Stimulated activated naive B cell treated with anti-CD40 and anti-IgM and Interleukin-4, amounts not matched to agents 10 μg/mL and 1 μg/mL and 100 μg/mL, for 72 hours (primary cell): ENCODE results near the gene G6PD.

Experiments
- ATAC-seq, 2 donors: fragments of 150-1000 bp; cut with Tn5 transposase; replicated peaks; 2 replicates each; pipeline ENCODE4 v1.10.0; 2021; ENCODE audit warnings: moderate library complexity in 1 of 2
- DNase-seq: peaks from one replicate; pipeline ENCODE4 v3.0.0; 2021
- H3K27ac Mint-ChIP-seq: one replicate; pipeline ENCODE4 v1.8.0; 2022; ENCODE audit warnings: mild to moderate bottlenecking, mixed read lengths
- H3K27me3 Mint-ChIP-seq, 2 donors: one replicate each; pipeline ENCODE4 v1.8.0; 2022; ENCODE audit warnings: mixed read lengths in 2 of 2
- H3K36me3 Mint-ChIP-seq, 2 donors: one replicate each; pipeline ENCODE4 v1.8.0; 2022; ENCODE audit warnings: mixed read lengths in 2 of 2, mild to moderate bottlenecking in 1 of 2
- H3K4me1 Mint-ChIP-seq, 2 donors: one replicate each; pipeline ENCODE4 v1.8.0; 2022; ENCODE audit warnings: mixed read lengths in 2 of 2, mild to moderate bottlenecking in 1 of 2
- H3K4me3 Mint-ChIP-seq, 2 donors: one replicate each; pipeline ENCODE4 v1.8.0; 2022; ENCODE audit warnings: mild to moderate bottlenecking in 2 of 2, mixed read lengths in 2 of 2, moderate library complexity in 1 of 2
- H3K9me3 Mint-ChIP-seq, 2 donors: one replicate each; pipeline ENCODE4 v1.8.0; 2022; ENCODE audit warnings: mixed read lengths in 2 of 2, mild to moderate bottlenecking in 1 of 2

Gene G6PD

DNA sequence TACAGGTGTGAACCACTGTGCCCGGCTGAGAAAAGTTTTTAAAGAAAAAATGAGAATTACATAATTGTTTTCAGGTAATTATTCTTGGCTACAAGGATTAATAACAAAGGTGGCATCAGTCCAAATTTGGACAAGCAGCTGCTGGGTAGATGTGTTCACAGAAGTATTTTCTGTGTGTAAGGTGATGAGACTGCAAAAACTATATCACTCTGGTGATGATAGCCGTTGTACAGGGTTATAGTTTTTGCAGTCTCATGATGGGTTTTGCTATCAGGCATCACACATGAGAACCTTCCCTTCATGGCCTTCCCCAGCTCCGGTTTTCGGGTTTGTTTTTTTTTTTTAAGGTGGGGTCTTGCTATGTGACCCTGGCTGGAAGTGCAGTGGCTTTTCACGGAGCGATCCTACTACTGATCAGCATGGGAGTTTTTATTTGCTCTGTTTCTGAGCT is 51.1 kb downstream of the G6PD start:
- H3K36me3 Mint-ChIP-seq, result peaks cover 0 to 1% of the 10 kb centered on the region in 2 donors
- ATAC-seq (no peak), DNase-seq (no peak)
- H3K4me1 Mint-ChIP-seq, result peaks cover 5% of the 10 kb centered on the region in 2 donors
- no peaks in the 10 kb centered on the region for H3K9me3 Mint-ChIP-seq
- no peaks in the 10 kb centered on the region for H3K27me3 Mint-ChIP-seq
- no peak overlapping the region for H3K27ac Mint-ChIP-seq
- H3K4me3 Mint-ChIP-seq, result no peak overlapping the region

DNA sequence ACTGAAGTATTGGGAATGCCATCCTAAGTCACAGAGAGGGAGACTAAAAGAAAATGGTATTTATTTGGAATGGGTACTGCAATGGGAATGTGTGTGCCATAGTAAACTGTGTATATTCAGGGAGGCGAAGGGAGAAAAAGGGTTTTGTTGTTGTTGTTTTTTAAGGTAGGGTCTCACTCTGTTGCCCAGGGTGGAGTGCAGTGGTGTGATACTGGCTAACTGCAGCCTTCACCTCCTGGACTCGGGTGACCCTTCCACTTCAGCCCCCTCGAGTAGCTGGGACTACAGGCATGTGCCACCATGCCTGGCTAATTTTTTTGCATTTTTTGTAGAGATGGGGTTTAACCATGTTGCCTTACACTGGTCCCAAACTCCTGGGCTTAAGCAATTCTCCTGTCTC is 51.9 kb downstream of the G6PD start:
- peaks cover 5 to 6% of the 10 kb centered on the region in 2 donors for H3K4me1 Mint-ChIP-seq
- H3K9me3 Mint-ChIP-seq, result no peaks in the 10 kb centered on the region
- no peaks in the 10 kb centered on the region for H3K27me3 Mint-ChIP-seq
- ATAC-seq (no peak), DNase-seq (no peak)
- no peak overlapping the region for H3K4me3 Mint-ChIP-seq
- no peak overlapping the region for H3K27ac Mint-ChIP-seq
- peaks cover 0 to 1% of the 10 kb centered on the region in 2 donors for H3K36me3 Mint-ChIP-seq

DNA sequence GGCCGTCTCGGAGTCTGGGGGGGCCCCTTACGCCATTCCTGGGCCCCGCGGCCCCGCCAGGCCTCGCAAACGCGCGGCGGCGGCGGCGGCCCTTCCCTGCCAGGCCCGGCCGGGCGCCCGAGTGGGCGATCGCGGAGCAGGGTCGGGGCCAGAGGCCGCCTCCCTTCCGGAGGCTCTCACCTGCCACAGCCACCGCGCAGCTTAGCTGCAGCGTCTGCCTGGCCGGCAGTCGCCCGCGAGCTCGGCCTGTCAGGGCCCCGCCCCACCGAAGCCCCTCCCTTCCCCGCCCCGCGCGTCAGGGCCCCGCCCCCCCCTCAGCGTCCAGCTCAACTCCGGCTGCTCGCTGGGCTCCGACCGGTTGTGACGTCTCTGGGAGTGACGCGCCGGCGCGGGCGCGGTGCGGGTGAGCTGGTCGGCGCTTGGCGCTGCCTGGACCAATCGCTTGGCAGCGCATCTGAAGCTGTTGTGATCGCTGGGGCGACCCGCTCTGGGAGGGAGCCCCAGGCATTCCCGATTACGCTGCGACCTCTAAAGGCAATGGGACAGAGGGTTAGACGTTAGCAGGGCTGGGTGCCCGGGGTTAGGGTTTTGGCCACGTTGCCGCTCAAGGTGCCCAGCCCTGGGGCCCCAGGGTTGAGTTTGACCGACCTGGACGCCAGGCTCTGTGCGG is 56.1 kb downstream of the G6PD start, which contains the start of gene SLC10A3:
SLC10A3 (minus strand) TSS at position 216 of the 670 bp plus-strand sequence. CDS start 1,689 bp downstream, outside the sequence.
- H3K9me3 Mint-ChIP-seq, result no peaks in the 10 kb centered on the region
- peak within 1 kb of the TSS; percentile 97 for H3K27ac Mint-ChIP-seq
- H3K36me3 Mint-ChIP-seq, result peaks cover 10 to 12% of the 10 kb centered on the region in 2 donors
- peaks cover 16 to 35% of the 10 kb centered on the region in 2 donors for H3K4me1 Mint-ChIP-seq
- peak within 1 kb of the TSS; percentile 91 to 94 for H3K4me3 Mint-ChIP-seq
- ATAC-seq (peak; percentile 87 to 88), DNase-seq (peak; percentile 88)
- no peaks in the 10 kb centered on the region for H3K27me3 Mint-ChIP-seq

DNA sequence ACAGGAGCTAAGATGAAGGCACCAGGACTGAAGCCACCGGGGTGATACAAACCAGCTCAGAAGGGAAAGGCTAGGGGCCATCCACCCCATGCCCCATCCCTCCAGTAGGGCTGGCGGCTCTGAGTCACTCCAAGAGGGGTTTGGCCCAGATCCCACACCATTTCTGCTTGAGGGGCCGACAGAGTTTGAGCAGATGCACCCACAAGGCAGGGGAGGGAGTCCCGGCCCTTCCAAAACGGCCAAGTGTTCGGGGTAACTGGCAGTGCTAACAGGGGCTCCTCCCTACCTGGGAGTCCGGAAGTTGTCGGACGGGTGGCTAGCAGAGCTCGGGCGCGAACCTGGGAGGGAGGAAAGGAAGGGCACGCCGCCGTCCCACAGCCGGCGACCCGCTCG is 56.6 kb downstream of the G6PD start:
- ATAC-seq (peak; percentile 29), DNase-seq (no peak)
- peaks cover 16 to 35% of the 10 kb centered on the region in 2 donors for H3K4me1 Mint-ChIP-seq
- H3K4me3 Mint-ChIP-seq, result peak overlapping the region; percentile 91 to 94
- H3K9me3 Mint-ChIP-seq, result no peaks in the 10 kb centered on the region
- peaks cover 10 to 12% of the 10 kb centered on the region in 2 donors for H3K36me3 Mint-ChIP-seq
- peak overlapping the region; percentile 96 for H3K27ac Mint-ChIP-seq
- H3K27me3 Mint-ChIP-seq, result no peaks in the 10 kb centered on the region

DNA sequence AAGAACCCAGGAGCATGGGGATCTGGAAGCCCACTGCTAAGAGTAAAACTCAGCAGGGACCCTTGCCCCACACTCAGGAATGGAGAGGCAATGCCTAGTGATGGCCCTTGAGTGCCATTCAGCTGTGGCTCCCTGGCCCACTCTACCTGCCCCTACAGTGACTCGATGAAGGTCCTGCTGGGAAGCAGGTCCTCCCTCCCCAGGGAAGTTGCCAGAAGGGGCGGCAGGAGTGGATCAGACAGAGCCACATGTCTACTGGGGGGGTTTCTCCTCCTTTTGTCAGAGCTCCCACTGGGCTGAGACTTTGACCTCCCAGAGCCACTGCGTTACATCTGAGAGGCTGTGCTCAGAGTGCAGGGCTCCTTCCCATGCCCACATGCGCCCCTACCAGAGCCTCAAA is 57.5 kb downstream of the G6PD start:
- no peaks in the 10 kb centered on the region for H3K9me3 Mint-ChIP-seq
- no peak for ATAC-seq

DNA sequence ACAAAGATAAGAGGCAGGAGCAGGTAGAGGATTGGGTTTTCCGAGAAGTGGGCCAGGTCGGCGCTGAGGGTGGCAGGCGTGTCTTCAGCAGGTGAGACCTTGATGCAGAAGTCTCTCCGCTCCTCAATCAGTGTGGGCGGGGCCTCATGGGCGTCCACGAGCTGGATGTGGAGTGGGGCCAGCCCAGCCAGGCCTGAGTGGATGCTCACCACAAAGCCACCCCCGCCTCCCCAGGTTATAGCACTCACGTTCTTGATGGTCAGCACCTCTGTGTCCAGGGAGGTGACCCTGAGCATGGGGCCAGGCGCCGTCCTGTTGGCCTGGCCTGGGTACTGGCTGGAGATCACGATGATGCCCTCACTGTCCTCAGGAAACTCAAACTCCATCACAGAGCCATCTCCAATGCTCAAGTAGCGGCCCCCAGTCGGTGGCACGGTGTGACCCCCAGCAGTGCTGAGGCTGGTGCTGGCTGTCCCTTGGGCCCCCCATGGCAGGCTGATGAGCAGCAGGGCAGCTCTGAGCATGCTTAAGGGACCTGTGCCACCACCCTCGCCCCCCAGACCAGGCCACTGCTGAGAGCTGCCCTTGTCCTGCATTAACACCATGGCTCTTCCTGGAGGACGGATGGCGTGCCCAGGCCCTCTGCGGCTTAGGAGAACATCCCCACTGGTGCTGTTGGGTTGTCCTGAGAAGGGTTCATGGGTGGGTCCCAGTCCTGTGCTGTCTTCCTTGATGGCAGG is 58.1 kb downstream of the G6PD start:
- Mint-ChIP-seq H3K36me3 (peaks cover 13 to 16% of the 10 kb centered on the region in 2 donors), H3K27ac (no peak overlapping the region), H3K4me1 (peaks cover 16 to 47% of the 10 kb centered on the region in 2 donors), H3K4me3 (peak overlapping the region; percentile 39 to 94), H3K27me3 (no peaks in the 10 kb centered on the region), H3K9me3 (no peaks in the 10 kb centered on the region)
- ATAC-seq (no peak), DNase-seq (no peak)

More for the DNA sequence above, 57.5 kb downstream of the G6PD start:
- Mint-ChIP-seq H3K4me1 (peaks cover 16 to 40% of the 10 kb centered on the region in 2 donors), H3K27me3 (no peaks in the 10 kb centered on the region), H3K27ac (peak overlapping the region; percentile 96), H3K36me3 (peaks cover 12 to 15% of the 10 kb centered on the region in 2 donors), H3K4me3 (peak overlapping the region; percentile 91 to 94)
- no peak for DNase-seq

DNA sequence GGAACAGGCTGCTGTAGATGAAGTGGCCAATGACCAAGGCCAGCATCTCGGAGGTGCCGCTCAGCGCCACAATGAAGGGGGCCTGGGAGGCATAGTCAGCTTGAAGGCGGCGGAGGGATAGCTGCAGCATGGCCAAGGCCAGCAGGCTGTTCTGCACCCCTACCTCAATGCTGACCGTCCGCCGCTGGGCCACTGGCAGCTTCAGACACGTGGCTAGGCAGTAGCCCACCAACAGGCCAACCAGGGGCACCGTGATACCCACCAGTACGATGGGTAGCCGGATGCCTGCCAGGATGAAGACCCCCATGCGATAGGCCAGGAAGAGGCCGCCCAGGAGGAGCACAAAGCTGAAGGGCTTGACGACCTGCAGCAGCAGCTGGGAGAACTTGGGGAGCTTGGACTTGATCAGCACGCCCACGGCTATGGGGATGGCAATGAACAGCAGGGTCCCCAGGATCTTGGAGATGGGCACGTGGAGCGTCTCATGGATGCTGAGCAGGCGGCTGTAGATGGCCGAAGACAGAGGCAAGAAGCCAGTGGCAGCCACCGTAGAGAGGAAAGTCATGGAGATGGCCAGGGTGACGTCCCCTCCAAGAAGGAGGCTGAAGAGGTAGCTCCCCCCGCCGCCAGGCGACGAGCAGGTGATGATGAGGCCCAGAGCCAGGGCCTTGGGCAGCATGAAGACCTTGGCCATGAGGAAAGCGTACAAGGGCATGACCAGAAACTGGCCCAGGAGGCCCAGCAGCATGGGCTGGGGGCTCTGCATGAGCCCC is 58.9 kb downstream of the G6PD start:
- H3K27me3 Mint-ChIP-seq, result no peaks in the 10 kb centered on the region
- peaks cover 16% of the 10 kb centered on the region in 2 donors for H3K36me3 Mint-ChIP-seq
- peaks cover 19 to 50% of the 10 kb centered on the region in 2 donors for H3K4me1 Mint-ChIP-seq
- DNase-seq (no peak), ATAC-seq (no peak)
- no peaks in the 10 kb centered on the region for H3K9me3 Mint-ChIP-seq
- H3K4me3 Mint-ChIP-seq, result peak overlapping the region; percentile 17 to 83
- peak overlapping the region; percentile 37 for H3K27ac Mint-ChIP-seq

DNA sequence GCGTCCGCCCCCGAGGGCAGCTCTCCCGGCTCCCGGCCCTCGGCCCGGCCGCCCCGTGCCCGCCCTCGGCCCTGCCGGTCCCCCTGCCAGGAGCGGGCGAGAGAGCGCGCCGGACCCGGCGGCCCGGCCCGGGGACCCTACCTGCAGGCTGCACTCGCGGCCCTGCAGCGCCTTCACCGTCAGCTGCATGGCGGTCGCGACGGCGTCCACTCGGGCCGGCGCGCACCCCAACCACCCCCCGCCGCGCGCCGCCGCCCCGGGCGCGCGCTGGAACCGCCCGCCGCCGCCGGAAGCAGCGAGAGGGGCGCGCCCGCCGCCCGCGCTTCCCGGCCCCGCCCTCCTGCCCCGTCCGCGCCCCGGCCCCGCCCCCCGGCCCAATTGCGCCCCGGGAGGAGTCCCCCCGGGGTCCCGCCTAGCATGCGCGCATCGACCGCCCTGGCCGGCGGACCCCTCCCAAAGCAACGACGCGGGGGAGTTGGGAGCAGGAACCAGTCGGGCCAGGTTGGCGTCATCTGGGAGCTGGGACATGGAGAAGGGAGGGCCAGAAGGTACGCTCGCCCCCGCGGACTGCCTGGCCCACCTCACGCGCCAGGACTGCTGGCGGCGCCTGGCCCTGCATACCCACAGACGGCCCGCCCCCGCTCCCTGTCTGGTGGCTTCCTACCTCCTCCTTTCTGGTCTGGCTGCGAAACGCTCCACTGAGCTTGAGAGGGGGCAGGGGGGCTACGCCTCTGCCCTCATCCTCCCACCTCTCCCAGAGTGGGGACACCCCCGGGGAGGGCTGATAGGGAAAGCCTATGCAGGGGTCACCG is 60.0 kb downstream of the G6PD start, which contains the start of gene UBL4A:
UBL4A (minus strand) TSS at position 220 of the 812 bp plus-strand sequence; CDS start at position 189, 31 bp downstream.
- Mint-ChIP-seq H3K4me1 (peaks cover 22 to 50% of the 10 kb centered on the region in 2 donors), H3K36me3 (peaks cover 16% of the 10 kb centered on the region in 2 donors), H3K27me3 (no peaks in the 10 kb centered on the region), H3K9me3 (no peaks in the 10 kb centered on the region), H3K27ac (peak within 1 kb of the TSS; percentile 73), H3K4me3 (peak within 1 kb of the TSS; percentile 82 to 83)
- ATAC-seq (peak; percentile 28 to 51), DNase-seq (peak; percentile 39)

DNA sequence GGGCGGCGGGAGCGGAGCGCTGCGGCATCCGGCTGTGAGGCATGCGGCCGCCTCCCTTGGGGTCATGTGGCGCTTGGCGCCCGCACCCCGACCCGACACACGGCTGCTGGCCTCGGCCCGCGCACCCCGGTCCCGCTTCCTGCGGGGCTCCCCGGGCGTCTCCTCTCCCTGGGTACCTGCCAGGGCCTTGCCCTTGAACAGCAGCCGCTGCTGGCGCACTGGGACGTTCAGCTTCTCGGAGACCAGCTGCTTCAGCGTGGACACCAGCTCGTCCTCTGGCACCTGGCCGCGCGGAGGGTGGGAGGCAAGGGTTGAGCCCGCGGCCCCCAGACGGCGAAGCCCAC is 60.6 kb downstream of the G6PD start:
- H3K4me1 Mint-ChIP-seq, result peaks cover 19 to 46% of the 10 kb centered on the region in 2 donors
- peak; percentile 3 to 4 for ATAC-seq
- H3K27me3 Mint-ChIP-seq, result no peaks in the 10 kb centered on the region
- no peaks in the 10 kb centered on the region for H3K9me3 Mint-ChIP-seq
- no peak overlapping the region for H3K27ac Mint-ChIP-seq
- DNase-seq, result no peak
- H3K36me3 Mint-ChIP-seq, result peaks cover 16% of the 10 kb centered on the region in 2 donors
- peak overlapping the region; percentile 39 to 74 for H3K4me3 Mint-ChIP-seq

DNA sequence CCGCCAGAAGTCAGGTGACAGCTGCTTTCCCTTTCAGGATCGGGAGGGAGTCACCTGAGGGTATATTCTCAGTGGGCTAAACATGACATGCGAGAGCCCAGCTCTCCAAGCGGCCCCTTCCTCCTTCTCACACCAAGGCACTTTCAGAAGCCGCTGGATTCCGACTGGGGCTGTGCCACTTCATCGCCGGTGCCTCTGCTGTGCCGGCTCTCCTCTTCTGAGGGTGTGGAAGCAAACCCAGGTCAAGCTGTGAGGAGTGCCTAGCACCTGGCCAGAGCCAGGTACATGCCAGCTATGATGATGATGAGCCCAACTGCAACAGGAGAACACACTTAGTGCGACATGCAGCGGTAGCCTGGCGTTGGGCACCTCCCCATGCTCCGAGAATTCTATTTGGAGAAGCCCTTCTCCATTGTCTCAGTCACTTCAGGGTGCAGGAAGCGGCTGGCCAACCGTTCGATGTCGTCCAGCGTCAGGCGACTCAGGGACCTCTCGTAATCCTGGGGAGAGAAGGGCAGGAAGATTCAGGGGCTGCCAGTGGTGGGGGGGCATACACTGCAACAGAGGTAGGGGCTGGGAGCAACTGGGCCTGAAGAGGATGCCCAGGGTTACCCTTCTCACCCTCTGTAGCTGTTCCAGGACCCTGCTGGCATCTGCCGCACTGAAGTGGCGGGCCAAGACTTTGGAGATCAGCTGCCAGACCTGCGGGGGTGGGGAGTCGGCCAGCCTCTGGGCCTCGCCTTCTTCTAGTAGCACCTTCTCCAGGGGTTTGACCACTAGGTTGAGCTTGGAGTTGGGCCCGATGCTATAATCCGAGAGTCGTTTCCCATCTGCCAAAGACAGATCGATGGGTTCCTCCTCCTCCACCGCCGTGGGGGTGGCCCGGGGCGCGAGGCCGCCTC is 61.2 kb downstream of the G6PD start:
- no peak overlapping the region for H3K27ac Mint-ChIP-seq
- peaks cover 19 to 45% of the 10 kb centered on the region in 2 donors for H3K4me1 Mint-ChIP-seq
- H3K9me3 Mint-ChIP-seq, result no peaks in the 10 kb centered on the region
- ATAC-seq (no peak), DNase-seq (no peak)
- peaks cover 16% of the 10 kb centered on the region in 2 donors for H3K36me3 Mint-ChIP-seq
- no peaks in the 10 kb centered on the region for H3K27me3 Mint-ChIP-seq
- H3K4me3 Mint-ChIP-seq, result peak overlapping the region; percentile 71 to 74

DNA sequence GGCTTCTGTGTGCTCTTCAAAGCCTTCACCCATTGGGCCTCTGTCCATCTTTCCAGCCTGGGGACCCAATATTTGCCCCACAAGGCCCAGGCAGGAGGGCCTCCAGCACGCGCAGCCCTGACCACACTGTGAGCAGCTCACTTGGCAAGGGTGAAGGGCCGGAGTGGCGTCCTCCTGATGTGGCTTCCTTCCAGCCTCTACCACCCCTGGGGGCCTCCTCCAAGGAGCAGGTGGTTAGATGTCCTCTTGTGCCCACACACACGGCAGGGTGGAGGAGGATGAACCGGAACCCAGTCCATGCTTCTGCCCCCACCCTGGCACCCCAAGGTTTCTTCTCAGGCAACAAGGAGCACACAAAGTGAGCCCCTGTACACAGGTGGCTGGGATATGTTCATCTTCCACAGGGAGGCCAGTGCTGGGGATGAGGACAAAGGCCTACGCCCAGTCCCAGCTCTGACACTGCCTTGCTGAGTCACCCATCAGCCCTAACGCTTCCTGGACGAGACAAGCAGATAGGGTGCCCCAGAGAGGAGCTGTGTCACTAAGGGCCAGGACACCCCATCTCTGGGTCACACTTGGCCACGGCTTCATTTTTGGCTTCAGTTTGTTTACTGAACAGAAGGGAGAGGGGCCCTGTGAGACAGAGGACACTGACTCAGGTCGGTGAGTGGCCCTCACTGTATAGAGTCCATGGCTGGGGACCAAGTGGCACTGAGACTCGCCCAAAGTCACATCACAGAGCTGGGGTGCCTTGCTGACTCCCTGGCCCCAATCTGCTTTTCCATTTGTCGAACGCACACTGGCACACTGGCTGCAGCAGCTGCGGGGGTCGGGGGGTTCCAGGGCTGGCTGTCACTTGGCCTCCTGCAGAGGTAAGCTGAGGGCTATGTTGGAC is 62.1 kb downstream of the G6PD start:
- H3K4me3 Mint-ChIP-seq, result peak overlapping the region; percentile 6 to 74
- H3K4me1 Mint-ChIP-seq, result peaks cover 17 to 43% of the 10 kb centered on the region in 2 donors
- H3K27me3 Mint-ChIP-seq, result no peaks in the 10 kb centered on the region
- no peak for DNase-seq
- H3K27ac Mint-ChIP-seq, result no peak overlapping the region
- no peaks in the 10 kb centered on the region for H3K9me3 Mint-ChIP-seq
- no peak for ATAC-seq
- peaks cover 16% of the 10 kb centered on the region in 2 donors for H3K36me3 Mint-ChIP-seq

DNA sequence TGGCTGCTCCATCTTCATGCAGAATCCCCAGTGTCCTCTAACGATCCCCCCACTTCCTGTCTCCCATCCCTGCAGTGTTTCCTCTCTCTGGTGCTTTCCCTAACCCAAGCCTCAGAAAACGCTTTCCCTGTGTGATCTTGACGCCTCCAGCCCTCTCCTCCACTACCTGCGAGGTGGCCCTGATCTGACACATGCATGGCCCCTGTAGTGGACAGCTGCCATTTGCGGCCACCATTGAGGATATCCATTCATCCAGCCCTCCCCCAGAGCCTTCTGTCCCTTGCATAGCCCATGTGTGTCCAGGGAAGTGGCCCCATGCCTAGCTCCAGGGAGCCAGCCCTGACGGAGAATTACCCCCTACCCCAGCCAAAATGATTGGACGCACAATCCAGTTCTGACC is 63.3 kb downstream of the G6PD start:
- Mint-ChIP-seq H3K27ac (no peak overlapping the region), H3K27me3 (no peaks in the 10 kb centered on the region), H3K4me1 (peaks cover 16 to 37% of the 10 kb centered on the region in 2 donors), H3K4me3 (no peak overlapping the region), H3K36me3 (peaks cover 13% of the 10 kb centered on the region in 2 donors), H3K9me3 (no peaks in the 10 kb centered on the region)
- no peak for DNase-seq
- ATAC-seq, result no peak
